Neural crest cell (in vitro differentiated cells): Measurements from ENCODE around the gene MAPK10. TPM values are rescaled to one million over a fixed set of nuclear protein-coding genes. Genes with fewer than 3 reads are reported as not detected.

ENCODE experiments used
- DNase-seq: peaks from one replicate; pipeline ENCODE4 v3.0.0; 2021; ENCODE audit warnings: low read depth, mixed read lengths, low spot score
- H3K27ac Mint-ChIP-seq: one replicate; pipeline ENCODE4 v1.8.0; 2021; ENCODE audit warnings: mild to moderate bottlenecking, mixed read lengths; ENCODE audit not compliant: unreplicated experiment
- H3K27me3 Mint-ChIP-seq: 2 replicates; pipeline ENCODE4 v1.8.0; 2021; ENCODE audit warnings: low read depth, mild to moderate bottlenecking, mixed read lengths
- H3K36me3 Mint-ChIP-seq: 2 replicates; pipeline ENCODE4 v1.8.0; 2021; ENCODE audit warnings: low read depth, mild to moderate bottlenecking, mixed read lengths
- H3K4me1 Mint-ChIP-seq: 2 replicates; pipeline ENCODE4 v1.8.0; 2021; ENCODE audit warnings: mixed read lengths
- H3K4me3 Mint-ChIP-seq: one replicate; pipeline ENCODE4 v1.8.0; 2021; ENCODE audit warnings: mild to moderate bottlenecking, mixed read lengths
- H3K9me3 Mint-ChIP-seq: 2 replicates; pipeline ENCODE4 v1.8.0; 2021; ENCODE audit warnings: mixed read lengths
- total RNA-seq: library from RNA; stranded (reverse); gene quantifications from 2 replicates; pipeline ENCODE4 v1.2.1, GENCODE V29; 2021
- TF ChIP-seq, protein P1 (sequence below): fragments of 200-600 bp; sonication (generic); conservative IDR thresholded peaks from 2 replicates; pipeline ENCODE4 v1.5.0; 2021; ENCODE audit warnings: antibody characterized with exemption, mild to moderate bottlenecking

MAPK10 gene
- total RNA-seq, 1 donor from 2014 or later: 62.2 TPM

DNA sequence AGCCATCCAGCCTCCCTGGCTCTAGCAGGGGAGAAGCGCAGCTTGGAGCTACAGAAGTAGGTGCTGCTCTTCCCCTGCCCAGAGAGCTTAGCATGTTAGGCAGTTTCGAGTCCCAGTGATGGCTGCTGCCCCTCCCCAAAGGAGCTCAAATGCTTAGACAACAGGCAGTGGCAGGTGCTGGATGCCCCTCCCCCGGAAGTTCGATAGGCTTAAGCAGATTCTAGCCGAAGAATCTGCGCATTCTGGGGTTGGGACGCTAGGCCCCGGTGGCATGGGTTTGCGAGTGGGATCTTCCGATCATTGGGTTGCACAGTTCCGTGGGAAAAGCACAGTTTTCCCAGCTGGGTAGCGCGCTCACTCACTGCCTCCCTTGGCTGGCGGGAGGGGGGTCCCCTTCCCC is 117.2 kb downstream of the MAPK10 start:
- Mint-ChIP-seq H3K27ac (no peak overlapping the region), H3K9me3 (peaks cover 22% of the 10 kb centered on the region)

DNA sequence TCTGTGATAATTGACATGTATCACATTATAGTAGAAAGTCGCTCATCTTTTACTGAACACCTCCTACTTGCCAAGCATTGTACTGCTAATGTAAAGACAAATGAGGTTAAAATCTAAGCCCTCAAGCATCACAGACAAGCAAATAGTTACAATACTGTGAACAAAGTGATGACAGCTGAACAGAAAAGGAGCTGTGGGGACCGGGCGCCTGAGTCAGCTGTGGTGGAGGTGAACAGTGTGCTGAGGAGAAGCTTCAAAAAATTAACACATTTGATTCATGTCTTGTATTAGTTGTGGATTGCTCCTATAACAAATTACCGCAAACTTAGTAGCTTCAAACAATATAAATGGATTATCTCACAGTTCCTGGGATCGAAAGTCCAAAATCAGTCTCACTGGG is 124.3 kb downstream of the MAPK10 start:
- Mint-ChIP-seq H3K27me3 (no peaks in the 10 kb centered on the region), H3K36me3 (peaks cover 33% of the 10 kb centered on the region), H3K4me1 (no peaks in the 10 kb centered on the region), H3K4me3 (no peak overlapping the region), H3K9me3 (peaks cover 15% of the 10 kb centered on the region), H3K27ac (no peak overlapping the region)
- TF ChIP-seq, protein P1, sequence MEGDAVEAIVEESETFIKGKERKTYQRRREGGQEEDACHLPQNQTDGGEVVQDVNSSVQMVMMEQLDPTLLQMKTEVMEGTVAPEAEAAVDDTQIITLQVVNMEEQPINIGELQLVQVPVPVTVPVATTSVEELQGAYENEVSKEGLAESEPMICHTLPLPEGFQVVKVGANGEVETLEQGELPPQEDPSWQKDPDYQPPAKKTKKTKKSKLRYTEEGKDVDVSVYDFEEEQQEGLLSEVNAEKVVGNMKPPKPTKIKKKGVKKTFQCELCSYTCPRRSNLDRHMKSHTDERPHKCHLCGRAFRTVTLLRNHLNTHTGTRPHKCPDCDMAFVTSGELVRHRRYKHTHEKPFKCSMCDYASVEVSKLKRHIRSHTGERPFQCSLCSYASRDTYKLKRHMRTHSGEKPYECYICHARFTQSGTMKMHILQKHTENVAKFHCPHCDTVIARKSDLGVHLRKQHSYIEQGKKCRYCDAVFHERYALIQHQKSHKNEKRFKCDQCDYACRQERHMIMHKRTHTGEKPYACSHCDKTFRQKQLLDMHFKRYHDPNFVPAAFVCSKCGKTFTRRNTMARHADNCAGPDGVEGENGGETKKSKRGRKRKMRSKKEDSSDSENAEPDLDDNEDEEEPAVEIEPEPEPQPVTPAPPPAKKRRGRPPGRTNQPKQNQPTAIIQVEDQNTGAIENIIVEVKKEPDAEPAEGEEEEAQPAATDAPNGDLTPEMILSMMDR: no peak
- DNase-seq: no peak

More for the DNA sequence above, 117.2 kb downstream of the MAPK10 start:
- TF ChIP-seq, protein P1: no peak
- Mint-ChIP-seq H3K27me3 (no peaks in the 10 kb centered on the region), H3K4me1 (no peaks in the 10 kb centered on the region), H3K36me3 (peaks cover 52% of the 10 kb centered on the region), H3K4me3 (no peak overlapping the region)
- no peak for DNase-seq

DNA sequence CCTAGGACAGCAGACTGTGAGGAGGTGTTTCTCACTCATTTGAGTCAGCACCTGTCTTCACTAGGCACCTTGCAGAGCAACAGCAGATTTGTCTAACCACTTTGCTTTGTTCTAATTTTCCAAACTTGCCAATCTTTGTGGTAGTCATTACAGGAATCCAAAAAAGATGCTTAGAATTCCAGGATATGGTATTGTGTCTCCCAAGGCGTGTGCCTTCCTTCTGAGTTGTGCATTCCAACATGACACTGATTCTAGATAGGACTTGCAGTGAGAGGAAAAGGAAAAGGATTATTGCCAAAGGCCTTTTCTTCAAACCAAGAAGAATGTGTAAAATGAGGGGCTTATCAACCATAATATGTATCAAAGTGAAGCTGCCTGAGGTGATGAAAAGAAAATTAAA is 126.2 kb downstream of the MAPK10 start:
- Mint-ChIP-seq H3K9me3 (peaks cover 13% of the 10 kb centered on the region), H3K36me3 (peaks cover 24% of the 10 kb centered on the region), H3K27me3 (no peaks in the 10 kb centered on the region), H3K4me1 (no peaks in the 10 kb centered on the region), H3K4me3 (no peak overlapping the region), H3K27ac (no peak overlapping the region)
- TF ChIP-seq, protein P1: no peak
- no peak for DNase-seq

DNA sequence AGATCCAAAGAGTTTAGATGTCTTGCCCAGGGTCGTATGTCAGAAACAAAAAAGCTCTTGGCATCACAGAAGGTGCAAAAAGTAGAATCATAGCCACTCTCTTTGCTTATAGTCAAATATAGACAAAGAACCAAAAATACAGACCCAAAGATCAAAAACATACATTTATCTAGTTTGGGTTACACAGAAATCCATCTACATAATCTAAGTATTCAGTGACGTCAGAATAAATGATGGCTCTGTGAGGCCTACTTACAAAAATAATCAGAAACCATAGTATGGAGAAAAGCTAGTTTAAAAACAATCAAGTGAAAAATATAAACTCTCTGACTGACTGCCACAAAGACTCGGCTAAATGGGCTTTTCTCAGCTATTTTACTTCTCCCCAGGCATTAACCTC is 126.8 kb downstream of the MAPK10 start:
- H3K27ac Mint-ChIP-seq: no peak overlapping the region
- no peak overlapping the region for H3K4me3 Mint-ChIP-seq
- no peak for DNase-seq
- H3K27me3 Mint-ChIP-seq: no peaks in the 10 kb centered on the region
- H3K9me3 Mint-ChIP-seq: peaks cover 10% of the 10 kb centered on the region
- no peaks in the 10 kb centered on the region for H3K4me1 Mint-ChIP-seq
- TF ChIP-seq, protein P1: no peak
- H3K36me3 Mint-ChIP-seq: peaks cover 21% of the 10 kb centered on the region

DNA sequence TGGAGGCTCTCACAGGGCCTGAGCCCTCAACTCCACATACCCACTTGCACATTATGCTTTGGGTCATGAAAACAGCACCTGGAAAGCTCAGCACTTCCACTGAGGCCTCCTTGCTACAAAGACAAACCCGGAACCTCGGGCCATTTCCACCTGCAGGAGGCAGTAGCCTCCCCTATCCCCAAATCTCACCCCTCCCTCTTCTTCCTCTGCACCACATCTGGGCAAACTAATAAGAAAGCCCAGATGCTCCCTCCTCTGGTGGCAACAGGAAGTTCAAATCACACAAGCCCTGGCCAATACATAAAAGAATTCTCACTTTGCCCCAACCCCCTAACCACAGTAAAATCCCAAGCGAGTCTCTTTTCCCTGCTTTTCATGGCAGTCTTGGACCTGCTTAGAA is 136.4 kb downstream of the MAPK10 start:
- H3K4me3 Mint-ChIP-seq: no peak overlapping the region
- no peaks in the 10 kb centered on the region for H3K27me3 Mint-ChIP-seq
- no peak for DNase-seq
- peaks cover 5% of the 10 kb centered on the region for H3K9me3 Mint-ChIP-seq
- H3K4me1 Mint-ChIP-seq: peaks cover 20% of the 10 kb centered on the region
- TF ChIP-seq, protein P1: peak; percentile 55
- peaks cover 6% of the 10 kb centered on the region for H3K36me3 Mint-ChIP-seq
- H3K27ac Mint-ChIP-seq: no peak overlapping the region

DNA sequence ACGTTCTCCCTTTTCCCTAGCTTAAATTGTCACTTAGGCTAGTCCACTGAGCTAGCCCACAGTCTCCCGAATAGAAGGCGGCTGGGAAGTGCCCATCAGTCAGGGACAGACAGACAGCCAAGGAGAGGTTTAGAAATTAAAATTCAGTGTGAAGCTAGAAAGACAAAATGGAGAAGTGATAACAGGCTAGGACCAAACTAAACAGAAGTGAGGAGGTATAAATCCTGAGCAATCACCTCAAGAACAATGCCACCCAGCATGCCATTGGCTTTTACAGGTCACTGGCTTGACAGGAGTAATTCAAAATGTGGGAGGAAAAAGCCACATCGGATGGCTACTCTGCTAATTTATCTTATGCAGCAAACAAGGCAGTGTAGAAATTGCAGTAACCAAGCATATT is 138.9 kb downstream of the MAPK10 start:
- Mint-ChIP-seq H3K4me1 (peaks cover 21% of the 10 kb centered on the region), H3K27me3 (no peaks in the 10 kb centered on the region), H3K36me3 (peaks cover 6% of the 10 kb centered on the region), H3K27ac (no peak overlapping the region), H3K9me3 (peaks cover 5% of the 10 kb centered on the region), H3K4me3 (no peak overlapping the region)
- no peak for DNase-seq
- TF ChIP-seq, protein P1: no peak
